H9 (cell line): ENCODE results near the gene CORO1A. TPM values are rescaled to one million over a fixed set of nuclear protein-coding genes. Genes with fewer than 3 reads are reported as not detected.

ENCODE experiments used
- DNase-seq: peaks from one replicate; pipeline ENCODE4 v3.0.0-alpha.2; 2017
- H2AFZ ChIP-seq: one replicate; pipeline ENCODE4 v1.6.1; 2013; ENCODE audit warnings: mild to moderate bottlenecking, low read length, control low read depth, moderate library complexity
- H2AK5ac ChIP-seq: 2 replicates; pipeline ENCODE4 v1.6.1; 2013; ENCODE audit warnings: low read length, control low read depth, mixed read lengths; ENCODE audit not compliant: insufficient read length
- H2BK120ac ChIP-seq: one replicate; pipeline ENCODE4 v1.6.1; 2013; ENCODE audit warnings: low read depth, mild to moderate bottlenecking, low read length, control low read depth, inconsistent platforms; ENCODE audit not compliant: poor library complexity, severe bottlenecking
- H2BK12ac ChIP-seq: 2 replicates; pipeline ENCODE4 v1.6.1; 2013; ENCODE audit warnings: low read length, control low read depth, mixed read lengths, low read depth; ENCODE audit not compliant: insufficient read length
- H2BK15ac ChIP-seq: 2 replicates; pipeline ENCODE4 v1.6.1; 2013; ENCODE audit warnings: low read depth, low read length, control low read depth
- H2BK20ac ChIP-seq: one replicate; pipeline ENCODE4 v1.6.1; 2013; ENCODE audit warnings: low read depth, mild to moderate bottlenecking, low read length, control low read depth, inconsistent platforms; ENCODE audit not compliant: poor library complexity, severe bottlenecking
- H2BK5ac ChIP-seq: 2 replicates; pipeline ENCODE4 v1.6.1; 2013; ENCODE audit warnings: low read length, control low read depth, mixed read lengths; ENCODE audit not compliant: insufficient read length
- H3K14ac ChIP-seq: 2 replicates; pipeline ENCODE4 v1.6.1; 2013; ENCODE audit warnings: low read length, control low read depth; ENCODE audit not compliant: insufficient read depth
- H3K18ac ChIP-seq: 2 replicates; pipeline ENCODE4 v1.6.1; 2013; ENCODE audit warnings: low read depth, mild to moderate bottlenecking, mixed read lengths, low read length, control low read depth; ENCODE audit not compliant: insufficient read length
- H3K23ac ChIP-seq: 2 replicates; pipeline ENCODE4 v1.6.1; 2013; ENCODE audit warnings: low read length, control low read depth, mixed read lengths, low read depth; ENCODE audit not compliant: insufficient read length
- H3K23me2 ChIP-seq: 2 replicates; pipeline ENCODE4 v1.6.1; 2013; ENCODE audit warnings: low read depth, mild to moderate bottlenecking, mixed read lengths, low read length, control low read depth; ENCODE audit not compliant: insufficient read length, poor library complexity, severe bottlenecking
- H3K27ac ChIP-seq: 2 replicates; pipeline ENCODE4 v1.5.1; 2013; ENCODE audit warnings: low read length, control low read depth, mixed read lengths, low read depth; ENCODE audit not compliant: insufficient read length
- H3K27me3 ChIP-seq: 2 replicates; pipeline ENCODE4 v1.6.1; 2013; ENCODE audit warnings: low read length, control low read depth, inconsistent platforms; ENCODE audit not compliant: insufficient read depth
- H3K4ac ChIP-seq: 2 replicates; pipeline ENCODE4 v1.6.1; 2013; ENCODE audit warnings: low read depth, mild to moderate bottlenecking, control low read depth, inconsistent platforms, low read length, moderate library complexity
- H3K4me1 ChIP-seq: 2 replicates; pipeline ENCODE4 v1.6.1; 2013; ENCODE audit warnings: low read length, control low read depth, inconsistent platforms; ENCODE audit not compliant: insufficient read depth
- H3K4me2 ChIP-seq: 2 replicates; pipeline ENCODE4 v1.6.1; 2013; ENCODE audit warnings: low read length, control low read depth, mixed read lengths; ENCODE audit not compliant: insufficient read length, insufficient read depth
- H3K56ac ChIP-seq: 2 replicates; pipeline ENCODE4 v1.6.1; 2013; ENCODE audit warnings: low read depth, mild to moderate bottlenecking, mixed read lengths, low read length, control low read depth; ENCODE audit not compliant: insufficient read length
- H3K79me1 ChIP-seq: 2 replicates; pipeline ENCODE4 v1.6.1; 2013; ENCODE audit warnings: low read depth, mild to moderate bottlenecking, moderate library complexity, low read length, control low read depth, inconsistent platforms; ENCODE audit not compliant: insufficient read depth, poor library complexity, severe bottlenecking
- H3K79me2 ChIP-seq: 2 replicates; pipeline ENCODE4 v1.6.1; 2013; ENCODE audit warnings: low read length, control low read depth, inconsistent platforms; ENCODE audit not compliant: insufficient read depth
- H3K9ac ChIP-seq: 2 replicates; pipeline ENCODE4 v1.6.1; 2013; ENCODE audit warnings: low read length, control low read depth, mixed read lengths; ENCODE audit not compliant: insufficient read length; ENCODE audit errors: extremely low read depth
- H3K9me3 ChIP-seq: one replicate; pipeline ENCODE4 v1.6.1; 2013; ENCODE audit warnings: low read depth, low read length, inconsistent platforms; ENCODE audit not compliant: control insufficient read depth
- H3T11ph ChIP-seq: one replicate; pipeline ENCODE4 v1.6.1; 2013; ENCODE audit warnings: mild to moderate bottlenecking, low read length, control low read depth, inconsistent platforms
- H4K20me1 ChIP-seq: one replicate; pipeline ENCODE4 v1.6.1; 2013; ENCODE audit not compliant: control insufficient read depth, insufficient read length, insufficient read depth
- H4K5ac ChIP-seq: 2 replicates; pipeline ENCODE4 v1.6.1; 2013; ENCODE audit warnings: low read depth, mild to moderate bottlenecking, mixed read lengths, low read length, control low read depth; ENCODE audit not compliant: insufficient read length
- H4K8ac ChIP-seq: replicated peaks from 2 replicates; pipeline ENCODE4 v1.6.1; 2013; ENCODE audit warnings: low read length, control low read depth, mixed read lengths, low read depth; ENCODE audit not compliant: insufficient read length
- H4K91ac ChIP-seq: 2 replicates; pipeline ENCODE4 v1.6.1; 2013; ENCODE audit warnings: low read depth, mild to moderate bottlenecking, moderate library complexity, mixed read lengths, low read length, control low read depth; ENCODE audit not compliant: insufficient read length
- H3K27ac Mint-ChIP-seq, 3 experiments: 2 replicates in 2 of 3; 3 replicates in 1 of 3; pipeline ENCODE4 v1.8.0; 2020 to 2021; ENCODE audit warnings: mixed read lengths in 3 of 3, mild to moderate bottlenecking in 1 of 3, moderate library complexity in 1 of 3
- H3K27me3 Mint-ChIP-seq: 2 replicates; pipeline ENCODE4 v1.8.0; 2021; ENCODE audit warnings: low read depth, mild to moderate bottlenecking, moderate library complexity, mixed read lengths
- H3K36me3 Mint-ChIP-seq, 3 experiments: 2 replicates in 2 of 3; 3 replicates in 1 of 3; pipeline ENCODE4 v1.8.0; 2020 to 2021; ENCODE audit warnings: low read depth in 3 of 3, mixed read lengths in 3 of 3; ENCODE audit not compliant: insufficient read depth in 1 of 3
- H3K4me1 Mint-ChIP-seq, 2 experiments: 2 replicates each; pipeline ENCODE4 v1.8.0; 2020; ENCODE audit warnings: mixed read lengths in 2 of 2
- H3K4me3 Mint-ChIP-seq, 2 experiments: 2 replicates in 1 of 2; 3 replicates in 1 of 2; pipeline ENCODE4 v1.8.0; 2020 to 2021; ENCODE audit warnings: mild to moderate bottlenecking in 2 of 2, mixed read lengths in 2 of 2, moderate library complexity in 1 of 2
- H3K9me3 Mint-ChIP-seq, 2 experiments: 2 replicates in 1 of 2; 3 replicates in 1 of 2; pipeline ENCODE4 v1.8.0; 2020; ENCODE audit warnings: mild to moderate bottlenecking in 2 of 2, mixed read lengths in 2 of 2, moderate library complexity in 1 of 2
- WGBS: extraction: QIAGEN DNeasy Blood & Tissue Kit; methylation state at CpG from one replicate; pipeline ENCODE4 v1.1.7; 2013; ENCODE audit warnings: missing lambda C conversion rate, low lambda C conversion rate, mixed read lengths; ENCODE audit not compliant: insufficient read length; ENCODE audit errors: extremely low coverage; 5-methylcytosine and 5-hydroxymethylcytosine counted together
- total RNA-seq: library from RNA; stranded (reverse); gene quantifications from 2 replicates; pipeline ENCODE4 v1.2.1, GENCODE V29; 2021
- TF ChIP-seq, protein P1 (sequence below): fragments of 200-600 bp; sonication (generic); conservative IDR thresholded peaks from 3 replicates; pipeline ENCODE4 v1.8.0; 2021; ENCODE audit warnings: antibody characterized with exemption, mild to moderate bottlenecking

CORO1A gene
- total RNA-seq, 1 experiment from 2014 or later: 4.8 TPM

DNA sequence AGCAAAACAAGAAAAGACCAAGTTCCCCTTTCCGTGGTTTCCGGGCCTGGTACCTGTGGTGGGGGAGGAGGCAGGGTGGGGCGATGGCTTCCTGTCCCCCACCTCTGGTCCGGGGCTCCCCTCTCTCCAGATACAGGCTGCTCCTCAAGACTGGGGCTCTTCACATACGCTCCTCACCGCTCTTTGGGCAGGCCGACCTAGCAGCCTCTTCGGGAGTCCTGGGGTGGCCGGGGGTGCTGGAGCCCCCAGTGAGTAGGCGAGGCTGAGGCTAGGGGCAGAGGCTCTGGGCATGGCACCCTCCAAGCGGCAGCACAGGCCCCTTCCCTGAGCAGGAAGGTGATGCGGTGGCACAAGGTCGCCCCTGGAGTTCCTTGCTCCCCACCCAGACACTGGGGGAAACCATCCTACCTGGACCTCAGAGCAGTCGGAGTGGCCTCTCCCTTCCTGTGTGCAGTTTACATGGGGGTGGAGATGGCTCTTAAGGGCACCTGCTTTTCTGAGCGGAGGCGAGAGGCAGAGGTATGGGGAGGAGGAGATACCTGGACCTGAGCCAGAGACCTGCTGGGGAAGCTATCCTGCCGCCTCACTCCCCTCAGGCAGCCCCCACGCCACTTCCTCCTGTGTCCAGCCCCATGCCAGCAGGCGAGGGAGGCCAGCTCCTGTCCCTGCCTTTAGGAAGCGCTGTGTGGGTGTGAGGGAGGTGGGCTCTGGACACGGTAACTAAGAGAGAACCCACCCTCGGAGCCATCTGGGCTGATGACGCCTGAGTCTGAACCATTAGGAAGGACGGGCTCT, 891 bp downstream of the CORO1A start:
- no peak overlapping the region for H2AFZ ChIP-seq
- H3K9me3 Mint-ChIP-seq: no peaks in the 10 kb centered on the region
- DNase-seq: no peak

More for the DNA sequence above, 891 bp downstream of the CORO1A start:
- peaks cover 4% of the 10 kb centered on the region for H3K23me2 ChIP-seq
- WGBS: no CpG with 5 or more reads among the region's 24 CpGs
- no peak overlapping the region for H3K27ac Mint-ChIP-seq
- H3K79me1 ChIP-seq: no peaks in the 10 kb centered on the region
- peak overlapping the region; percentile 40 to 74 for H3K4me3 Mint-ChIP-seq
- H3K4me2 ChIP-seq: peak overlapping the region; percentile 65
- H3K4ac ChIP-seq: no peak overlapping the region
- H3K4me1 ChIP-seq: no peaks in the 10 kb centered on the region
- H2BK12ac ChIP-seq: no peak overlapping the region
- no peak overlapping the region for H2BK20ac ChIP-seq
- no peak overlapping the region for H3K9ac ChIP-seq
- no peak overlapping the region for H2BK15ac ChIP-seq
- H3K18ac ChIP-seq: no peak overlapping the region
- H3K56ac ChIP-seq: no peak overlapping the region
- H3K27me3 Mint-ChIP-seq: peaks cover 45% of the 10 kb centered on the region
- H4K8ac ChIP-seq: no peak overlapping the region
- H4K5ac ChIP-seq: no peak overlapping the region
- H2AK5ac ChIP-seq: no peak overlapping the region
- H4K20me1 ChIP-seq: peaks cover 4% of the 10 kb centered on the region
- H2BK120ac ChIP-seq: no peak overlapping the region
- no peak overlapping the region for H3K14ac ChIP-seq
- no peaks in the 10 kb centered on the region for H3K79me2 ChIP-seq
- H3K27me3 ChIP-seq: peaks cover 4% of the 10 kb centered on the region; the same call in 1 of the 2 replicates
- no peak overlapping the region for H2BK5ac ChIP-seq
- TF ChIP-seq, protein P1, sequence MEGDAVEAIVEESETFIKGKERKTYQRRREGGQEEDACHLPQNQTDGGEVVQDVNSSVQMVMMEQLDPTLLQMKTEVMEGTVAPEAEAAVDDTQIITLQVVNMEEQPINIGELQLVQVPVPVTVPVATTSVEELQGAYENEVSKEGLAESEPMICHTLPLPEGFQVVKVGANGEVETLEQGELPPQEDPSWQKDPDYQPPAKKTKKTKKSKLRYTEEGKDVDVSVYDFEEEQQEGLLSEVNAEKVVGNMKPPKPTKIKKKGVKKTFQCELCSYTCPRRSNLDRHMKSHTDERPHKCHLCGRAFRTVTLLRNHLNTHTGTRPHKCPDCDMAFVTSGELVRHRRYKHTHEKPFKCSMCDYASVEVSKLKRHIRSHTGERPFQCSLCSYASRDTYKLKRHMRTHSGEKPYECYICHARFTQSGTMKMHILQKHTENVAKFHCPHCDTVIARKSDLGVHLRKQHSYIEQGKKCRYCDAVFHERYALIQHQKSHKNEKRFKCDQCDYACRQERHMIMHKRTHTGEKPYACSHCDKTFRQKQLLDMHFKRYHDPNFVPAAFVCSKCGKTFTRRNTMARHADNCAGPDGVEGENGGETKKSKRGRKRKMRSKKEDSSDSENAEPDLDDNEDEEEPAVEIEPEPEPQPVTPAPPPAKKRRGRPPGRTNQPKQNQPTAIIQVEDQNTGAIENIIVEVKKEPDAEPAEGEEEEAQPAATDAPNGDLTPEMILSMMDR: no peak
- peaks cover 0 to 1% (median 0%) of the 10 kb centered on the region in 3 experiments; a peak in 2 of 7 replicates for H3K36me3 Mint-ChIP-seq
- H3K4me1 Mint-ChIP-seq: peaks cover 4 to 17% of the 10 kb centered on the region in 2 experiments
- H3K9me3 ChIP-seq: no peaks in the 10 kb centered on the region
- no peak overlapping the region for H3K23ac ChIP-seq
- H3K27ac ChIP-seq: no peak overlapping the region
- no peak overlapping the region for H3T11ph ChIP-seq
- no peak overlapping the region for H4K91ac ChIP-seq
